WTC11 (cell line): ENCODE data around the gene MRPL10. TPM values are rescaled to one million over a fixed set of nuclear protein-coding genes. Genes with fewer than 3 reads are reported as not detected.

Source experiments
- ATAC-seq: fragments of 200-7000 bp; cut with Tn5 transposase; 2 replicates; pipeline ENCODE4 v1.10.0; 2021; ENCODE audit warnings: mild to moderate bottlenecking, moderate library complexity
- CTCF ChIA-PET: fragments of 300-600 bp; sonication (Branson Sonifier 250); formaldehyde crosslinking; loops from one replicate; lab custom pipeline; 2021; ENCODE audit warnings: antibody characterized with exemption; lab: Charles Lee
- POLR2A ChIA-PET: fragments of 350-600 bp; sonication (Branson Sonifier 250); formaldehyde crosslinking; loops from one replicate; lab custom pipeline; 2021; ENCODE audit warnings: antibody characterized with exemption; lab: Charles Lee
- DNase-seq: peaks from one replicate; pipeline ENCODE4 v3.0.0; 2021; ENCODE audit warnings: low spot score
- H3K27ac Mint-ChIP-seq: 2 replicates; pipeline ENCODE4 v1.8.0; 2021; ENCODE audit warnings: mixed read lengths
- H3K27me3 Mint-ChIP-seq: 2 replicates; pipeline ENCODE4 v1.8.0; 2021; ENCODE audit warnings: low read depth, mild to moderate bottlenecking, moderate library complexity, mixed read lengths
- H3K36me3 Mint-ChIP-seq: 2 replicates; pipeline ENCODE4 v1.8.0; 2021; ENCODE audit warnings: mixed read lengths
- H3K4me1 Mint-ChIP-seq: 2 replicates; pipeline ENCODE4 v1.8.0; 2022; ENCODE audit warnings: mixed read lengths
- H3K4me3 Mint-ChIP-seq: 2 replicates; pipeline ENCODE4 v1.8.0; 2021; ENCODE audit warnings: mild to moderate bottlenecking, moderate library complexity, mixed read lengths
- H3K9me3 Mint-ChIP-seq: 2 replicates; pipeline ENCODE4 v1.8.0; 2021; ENCODE audit warnings: mixed read lengths
- CBFB ChIP-seq: sonication (generic); formaldehyde crosslinking; IDR thresholded peaks from 2 replicates; pipeline ENCODE4 v1.8.1; 2022; ENCODE audit warnings: mild to moderate bottlenecking, low read depth, missing genetic modification reagents
- FOXK1 ChIP-seq: sonication (generic); formaldehyde crosslinking; IDR thresholded peaks from 2 replicates; pipeline ENCODE4 v1.8.0; 2022; ENCODE audit warnings: mild to moderate bottlenecking, moderate library complexity, missing genetic modification reagents
- IRF2 ChIP-seq: sonication (generic); formaldehyde crosslinking; IDR thresholded peaks from 2 replicates; pipeline ENCODE4 v1.8.0; 2022; ENCODE audit warnings: low read depth, missing genetic modification reagents, borderline replicate concordance
- KAT7 ChIP-seq: sonication (generic); formaldehyde crosslinking; IDR thresholded peaks from 2 replicates; pipeline ENCODE4 v1.8.1; 2023; ENCODE audit warnings: missing genetic modification reagents, mild to moderate bottlenecking, borderline replicate concordance
- NR1H2 ChIP-seq: sonication (generic); formaldehyde crosslinking; IDR thresholded peaks from 2 replicates; pipeline ENCODE4 v1.9.0; 2021; ENCODE audit warnings: mild to moderate bottlenecking, moderate library complexity, missing genetic modification reagents
- NR2C2 ChIP-seq: sonication (generic); formaldehyde crosslinking; IDR thresholded peaks from 2 replicates; pipeline ENCODE4 v1.8.0; 2022; ENCODE audit warnings: mild to moderate bottlenecking, missing genetic modification reagents
- SP1 ChIP-seq: sonication (generic); formaldehyde crosslinking; conservative IDR thresholded peaks from 2 replicates; pipeline ENCODE4 v1.8.1; 2022; ENCODE audit warnings: missing genetic modification reagents
- TEAD1 ChIP-seq: sonication (generic); formaldehyde crosslinking; IDR thresholded peaks from 2 replicates; pipeline ENCODE4 v1.8.0; 2022; ENCODE audit warnings: mild to moderate bottlenecking, missing genetic modification reagents
- TP53 ChIP-seq: sonication (generic); formaldehyde crosslinking; IDR thresholded peaks from 2 replicates; pipeline ENCODE4 v1.8.1; 2023; ENCODE audit warnings: mild to moderate bottlenecking, missing genetic modification reagents
- ZNF423 ChIP-seq: fragments of 250-450 bp; sonication (Bioruptor Pico); IDR thresholded peaks from 2 replicates; pipeline ENCODE4 v2.1.2; 2022; ENCODE audit warnings: mild to moderate bottlenecking, moderate library complexity
- total RNA-seq: library from RNA; stranded (reverse); gene quantifications from 3 replicates; pipeline ENCODE4 v1.2.3, GENCODE V29; 2021
- TF ChIP-seq, protein P1 (sequence below): fragments of 250-450 bp; sonication (Bioruptor Pico); IDR thresholded peaks from 2 replicates; pipeline ENCODE4 v1.8.0; 2021; ENCODE audit warnings: mild to moderate bottlenecking
- TF ChIP-seq, protein P2 (sequence below): sonication (generic); formaldehyde crosslinking; IDR thresholded peaks from 2 replicates; pipeline ENCODE4 v1.8.0; 2023; ENCODE audit warnings: missing genetic modification reagents
- TF ChIP-seq, protein P3 (sequence below): sonication (generic); formaldehyde crosslinking; IDR thresholded peaks from 2 replicates; pipeline ENCODE4 v1.8.0; 2022; ENCODE audit warnings: mild to moderate bottlenecking, missing genetic modification reagents
- TF ChIP-seq, protein P4 (sequence below): sonication (generic); formaldehyde crosslinking; IDR thresholded peaks from 2 replicates; pipeline ENCODE4 v1.8.0; 2022; ENCODE audit warnings: mild to moderate bottlenecking, missing genetic modification reagents
- TF ChIP-seq, protein P5 (sequence below): sonication (generic); formaldehyde crosslinking; IDR thresholded peaks from 2 replicates; pipeline ENCODE4 v1.8.0; 2022; ENCODE audit warnings: mild to moderate bottlenecking, missing genetic modification reagents
- TF ChIP-seq, protein P6 (sequence below): sonication (generic); formaldehyde crosslinking; IDR thresholded peaks from 2 replicates; pipeline ENCODE4 v1.8.1; 2022; ENCODE audit warnings: missing genetic modification reagents, borderline replicate concordance
- TF ChIP-seq, protein P7 (sequence below): fragments of 250-450 bp; sonication (Bioruptor Pico); IDR thresholded peaks from 2 replicates; pipeline ENCODE4 v1.9.0; 2021; ENCODE audit warnings: mild to moderate bottlenecking
- TF ChIP-seq, protein P8 (sequence below): sonication (generic); formaldehyde crosslinking; IDR thresholded peaks from 2 replicates; pipeline ENCODE4 v1.8.1; 2022; ENCODE audit warnings: mild to moderate bottlenecking, moderate library complexity, missing genetic modification reagents

Gene MRPL10
- total RNA-seq, 1 experiment from 2014 or later = 80.1 TPM

DNA sequence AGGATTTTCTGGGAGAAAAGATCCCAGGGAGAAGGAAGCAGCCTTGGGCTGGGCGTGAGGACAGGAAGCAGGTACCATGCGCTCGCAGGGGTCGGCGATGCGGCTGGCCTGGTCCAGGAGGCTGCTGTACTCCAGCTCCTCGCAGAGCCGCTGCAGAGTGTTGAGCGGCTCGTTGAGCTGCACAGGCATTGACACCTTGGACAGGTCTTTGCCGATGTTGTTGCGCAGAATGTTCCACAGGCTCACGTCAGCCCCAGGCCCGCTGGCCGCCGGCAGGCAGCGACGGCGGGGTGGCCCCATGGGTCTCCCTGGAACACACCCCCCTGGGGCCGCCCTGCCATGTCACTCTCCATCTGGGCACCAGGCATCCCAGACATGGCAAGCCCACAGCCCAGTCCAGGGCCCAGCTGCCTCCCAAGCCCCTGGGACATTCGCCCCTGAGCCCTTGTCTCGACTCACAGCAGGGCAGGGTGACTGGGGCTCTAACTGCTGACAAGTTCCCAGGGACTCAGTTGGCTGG lies 17.8 kb downstream of the MRPL10 start (continued):
- TF ChIP-seq, protein P1, sequence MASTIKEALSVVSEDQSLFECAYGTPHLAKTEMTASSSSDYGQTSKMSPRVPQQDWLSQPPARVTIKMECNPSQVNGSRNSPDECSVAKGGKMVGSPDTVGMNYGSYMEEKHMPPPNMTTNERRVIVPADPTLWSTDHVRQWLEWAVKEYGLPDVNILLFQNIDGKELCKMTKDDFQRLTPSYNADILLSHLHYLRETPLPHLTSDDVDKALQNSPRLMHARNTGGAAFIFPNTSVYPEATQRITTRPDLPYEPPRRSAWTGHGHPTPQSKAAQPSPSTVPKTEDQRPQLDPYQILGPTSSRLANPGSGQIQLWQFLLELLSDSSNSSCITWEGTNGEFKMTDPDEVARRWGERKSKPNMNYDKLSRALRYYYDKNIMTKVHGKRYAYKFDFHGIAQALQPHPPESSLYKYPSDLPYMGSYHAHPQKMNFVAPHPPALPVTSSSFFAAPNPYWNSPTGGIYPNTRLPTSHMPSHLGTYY = no peak
- TF ChIP-seq NR2C2 (CRISPR knock-in tag) (no peak), IRF2 (no peak), CBFB (no peak), SP1 (CRISPR knock-in tag) (no peak)
- TF ChIP-seq, protein P2, sequence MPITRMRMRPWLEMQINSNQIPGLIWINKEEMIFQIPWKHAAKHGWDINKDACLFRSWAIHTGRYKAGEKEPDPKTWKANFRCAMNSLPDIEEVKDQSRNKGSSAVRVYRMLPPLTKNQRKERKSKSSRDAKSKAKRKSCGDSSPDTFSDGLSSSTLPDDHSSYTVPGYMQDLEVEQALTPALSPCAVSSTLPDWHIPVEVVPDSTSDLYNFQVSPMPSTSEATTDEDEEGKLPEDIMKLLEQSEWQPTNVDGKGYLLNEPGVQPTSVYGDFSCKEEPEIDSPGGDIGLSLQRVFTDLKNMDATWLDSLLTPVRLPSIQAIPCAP (CRISPR knock-in tag) = no peak

DNA sequence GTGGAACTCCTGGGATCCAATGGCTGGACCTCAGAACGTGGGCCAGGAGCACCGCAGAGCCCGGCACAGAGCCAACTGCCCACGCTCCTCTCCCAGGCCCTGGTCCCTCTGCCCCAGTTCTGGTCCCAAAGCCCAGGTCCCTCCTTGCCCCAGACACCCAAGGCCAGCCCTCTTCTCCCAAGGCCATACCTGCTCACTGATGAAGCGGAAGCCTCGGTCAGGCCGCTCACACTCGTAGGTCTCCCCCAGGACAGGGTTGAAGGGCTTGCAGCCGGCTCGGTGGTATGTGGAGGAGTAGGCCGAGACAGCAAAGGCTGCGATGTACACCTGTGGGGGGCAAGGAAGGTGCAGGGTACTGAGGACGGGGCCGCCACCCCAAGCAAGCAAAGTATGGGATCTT lies 18.3 kb downstream of the MRPL10 start:
- ChIA-PET POLR2A (no interaction called here), CTCF (no interaction called here)
- H3K4me1 Mint-ChIP-seq = peaks cover 6% of the 10 kb centered on the region
- DNase-seq = peak; percentile 4
- H3K4me3 Mint-ChIP-seq = no peak overlapping the region
- H3K36me3 Mint-ChIP-seq = no peaks in the 10 kb centered on the region; the same call in 1 of the 2 replicates
- no peak overlapping the region for H3K27ac Mint-ChIP-seq
- no peaks in the 10 kb centered on the region for H3K27me3 Mint-ChIP-seq
- no peaks in the 10 kb centered on the region for H3K9me3 Mint-ChIP-seq
- no peak for ATAC-seq
- TF ChIP-seq NR2C2 (CRISPR knock-in tag) (no peak), KAT7 (CRISPR knock-in tag) (no peak), NR1H2 (CRISPR knock-in tag) (no peak), FOXK1 (CRISPR knock-in tag) (no peak), ZNF423 (CRISPR knock-in tag) (no peak), TP53 (CRISPR knock-in tag) (no peak), TEAD1 (CRISPR knock-in tag) (no peak)
- TF ChIP-seq, protein P3, sequence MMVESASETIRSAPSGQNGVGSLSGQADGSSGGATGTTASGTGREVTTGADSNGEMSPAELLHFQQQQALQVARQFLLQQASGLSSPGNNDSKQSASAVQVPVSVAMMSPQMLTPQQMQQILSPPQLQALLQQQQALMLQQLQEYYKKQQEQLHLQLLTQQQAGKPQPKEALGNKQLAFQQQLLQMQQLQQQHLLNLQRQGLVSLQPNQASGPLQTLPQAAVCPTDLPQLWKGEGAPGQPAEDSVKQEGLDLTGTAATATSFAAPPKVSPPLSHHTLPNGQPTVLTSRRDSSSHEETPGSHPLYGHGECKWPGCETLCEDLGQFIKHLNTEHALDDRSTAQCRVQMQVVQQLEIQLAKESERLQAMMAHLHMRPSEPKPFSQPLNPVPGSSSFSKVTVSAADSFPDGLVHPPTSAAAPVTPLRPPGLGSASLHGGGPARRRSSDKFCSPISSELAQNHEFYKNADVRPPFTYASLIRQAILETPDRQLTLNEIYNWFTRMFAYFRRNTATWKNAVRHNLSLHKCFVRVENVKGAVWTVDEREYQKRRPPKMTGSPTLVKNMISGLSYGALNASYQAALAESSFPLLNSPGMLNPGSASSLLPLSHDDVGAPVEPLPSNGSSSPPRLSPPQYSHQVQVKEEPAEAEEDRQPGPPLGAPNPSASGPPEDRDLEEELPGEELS (CRISPR knock-in tag) = no peak
- TF ChIP-seq, protein P4, sequence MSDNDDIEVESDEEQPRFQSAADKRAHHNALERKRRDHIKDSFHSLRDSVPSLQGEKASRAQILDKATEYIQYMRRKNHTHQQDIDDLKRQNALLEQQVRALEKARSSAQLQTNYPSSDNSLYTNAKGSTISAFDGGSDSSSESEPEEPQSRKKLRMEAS (CRISPR knock-in tag) = no peak
- TF ChIP-seq, protein P5, sequence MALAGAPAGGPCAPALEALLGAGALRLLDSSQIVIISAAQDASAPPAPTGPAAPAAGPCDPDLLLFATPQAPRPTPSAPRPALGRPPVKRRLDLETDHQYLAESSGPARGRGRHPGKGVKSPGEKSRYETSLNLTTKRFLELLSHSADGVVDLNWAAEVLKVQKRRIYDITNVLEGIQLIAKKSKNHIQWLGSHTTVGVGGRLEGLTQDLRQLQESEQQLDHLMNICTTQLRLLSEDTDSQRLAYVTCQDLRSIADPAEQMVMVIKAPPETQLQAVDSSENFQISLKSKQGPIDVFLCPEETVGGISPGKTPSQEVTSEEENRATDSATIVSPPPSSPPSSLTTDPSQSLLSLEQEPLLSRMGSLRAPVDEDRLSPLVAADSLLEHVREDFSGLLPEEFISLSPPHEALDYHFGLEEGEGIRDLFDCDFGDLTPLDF (CRISPR knock-in tag) = no peak
- TF ChIP-seq, protein P6, sequence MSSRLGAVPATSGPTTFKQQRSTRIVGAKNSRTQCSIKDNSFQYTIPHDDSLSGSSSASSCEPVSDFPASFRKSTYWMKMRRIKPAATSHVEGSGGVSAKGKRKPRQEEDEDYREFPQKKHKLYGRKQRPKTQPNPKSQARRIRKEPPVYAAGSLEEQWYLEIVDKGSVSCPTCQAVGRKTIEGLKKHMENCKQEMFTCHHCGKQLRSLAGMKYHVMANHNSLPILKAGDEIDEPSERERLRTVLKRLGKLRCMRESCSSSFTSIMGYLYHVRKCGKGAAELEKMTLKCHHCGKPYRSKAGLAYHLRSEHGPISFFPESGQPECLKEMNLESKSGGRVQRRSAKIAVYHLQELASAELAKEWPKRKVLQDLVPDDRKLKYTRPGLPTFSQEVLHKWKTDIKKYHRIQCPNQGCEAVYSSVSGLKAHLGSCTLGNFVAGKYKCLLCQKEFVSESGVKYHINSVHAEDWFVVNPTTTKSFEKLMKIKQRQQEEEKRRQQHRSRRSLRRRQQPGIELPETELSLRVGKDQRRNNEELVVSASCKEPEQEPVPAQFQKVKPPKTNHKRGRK (CRISPR knock-in tag) = no peak
- TF ChIP-seq, protein P7, sequence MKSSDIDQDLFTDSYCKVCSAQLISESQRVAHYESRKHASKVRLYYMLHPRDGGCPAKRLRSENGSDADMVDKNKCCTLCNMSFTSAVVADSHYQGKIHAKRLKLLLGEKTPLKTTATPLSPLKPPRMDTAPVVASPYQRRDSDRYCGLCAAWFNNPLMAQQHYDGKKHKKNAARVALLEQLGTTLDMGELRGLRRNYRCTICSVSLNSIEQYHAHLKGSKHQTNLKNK = no peak
- TF ChIP-seq, protein P8, sequence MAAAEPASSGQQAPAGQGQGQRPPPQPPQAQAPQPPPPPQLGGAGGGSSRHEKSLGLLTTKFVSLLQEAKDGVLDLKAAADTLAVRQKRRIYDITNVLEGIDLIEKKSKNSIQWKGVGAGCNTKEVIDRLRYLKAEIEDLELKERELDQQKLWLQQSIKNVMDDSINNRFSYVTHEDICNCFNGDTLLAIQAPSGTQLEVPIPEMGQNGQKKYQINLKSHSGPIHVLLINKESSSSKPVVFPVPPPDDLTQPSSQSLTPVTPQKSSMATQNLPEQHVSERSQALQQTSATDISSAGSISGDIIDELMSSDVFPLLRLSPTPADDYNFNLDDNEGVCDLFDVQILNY = no peak
- TF ChIP-seq, all 79 proteins: peak for 0
